GM12891 (cell line): ENCODE results near the gene PTPRO.

Source experiments
- POLR2A ChIP-seq: IDR thresholded peaks from 2 replicates; pipeline ENCODE4 v1.6.1; 2011; ENCODE audit warnings: low read depth, low read length, control low read depth
- POLR2AphosphoS5 ChIP-seq: IDR thresholded peaks from 2 replicates; pipeline ENCODE4 v1.6.1; 2011; ENCODE audit warnings: low read depth, low read length, control low read depth
- SPI1 ChIP-seq: IDR thresholded peaks from 2 replicates; pipeline ENCODE4 v1.6.1; 2011; ENCODE audit warnings: low read depth, low read length, control low read depth
- TAF1 ChIP-seq: IDR thresholded peaks from 2 replicates; pipeline ENCODE4 v1.6.1; 2011; ENCODE audit warnings: low read depth, low read length, control low read depth

DNA sequence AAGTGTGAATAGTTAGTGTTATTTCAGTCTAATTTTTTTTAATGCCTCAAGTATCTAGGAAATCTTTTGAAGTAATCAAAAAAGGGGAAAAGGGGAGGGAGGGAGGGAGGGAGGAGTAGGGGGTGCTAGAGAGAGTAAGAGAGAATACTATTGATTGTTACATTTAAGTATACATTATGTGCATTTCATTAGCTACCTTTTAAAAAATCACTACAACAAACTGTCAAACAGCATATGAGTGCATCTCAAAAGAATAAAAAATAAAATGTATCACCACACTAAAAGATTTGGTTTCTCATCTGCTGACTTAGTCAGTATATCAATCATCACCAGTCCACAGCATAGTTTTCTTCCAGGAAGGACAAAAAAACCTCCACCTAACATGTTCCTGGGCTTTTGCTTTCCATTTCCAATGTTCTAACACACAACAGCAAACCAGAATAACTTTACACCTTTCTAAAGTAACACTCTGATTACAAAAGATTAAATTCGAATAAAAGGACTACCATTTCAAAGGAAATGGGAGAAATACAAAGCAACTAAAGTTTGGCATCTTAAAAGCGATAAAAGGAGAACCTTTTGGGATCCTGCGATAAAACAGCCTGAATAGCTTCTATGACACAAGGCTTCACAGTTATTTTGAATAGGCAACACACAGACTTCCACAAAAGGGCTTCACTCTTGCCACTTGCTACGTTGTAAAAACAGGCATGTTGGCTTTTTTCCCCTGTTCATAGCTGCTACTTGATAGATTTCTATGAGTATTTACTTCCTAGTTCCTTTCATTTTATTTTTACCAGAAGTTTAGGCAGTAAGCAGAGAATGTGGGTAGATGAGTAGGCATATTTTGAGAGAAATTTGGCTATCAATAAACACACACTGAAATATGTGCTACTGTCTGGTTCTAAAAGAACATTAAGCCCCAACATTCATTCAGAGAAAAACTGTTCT lies 306.0 kb downstream of the PTPRO start:
- TF ChIP-seq POLR2A = no peak
- TF ChIP-seq SPI1 = no peak
- no peak for TF ChIP-seq POLR2AphosphoS5
- no peak for TF ChIP-seq TAF1
